ENCODE results near the gene CYTH3. TPM values are rescaled to one million over a fixed set of nuclear protein-coding genes. Genes with fewer than 3 reads are reported as not detected.
"Not testable (repeated sequence)": the region's sequence is repeated elsewhere in the genome, so short reads cannot be mapped to it uniquely, and the experiment has no call there.

CYTH3 gene
- total and polyA plus RNA-seq, 5 donors = 23.5 to 40.2 (median 29.1) TPM

DNA sequence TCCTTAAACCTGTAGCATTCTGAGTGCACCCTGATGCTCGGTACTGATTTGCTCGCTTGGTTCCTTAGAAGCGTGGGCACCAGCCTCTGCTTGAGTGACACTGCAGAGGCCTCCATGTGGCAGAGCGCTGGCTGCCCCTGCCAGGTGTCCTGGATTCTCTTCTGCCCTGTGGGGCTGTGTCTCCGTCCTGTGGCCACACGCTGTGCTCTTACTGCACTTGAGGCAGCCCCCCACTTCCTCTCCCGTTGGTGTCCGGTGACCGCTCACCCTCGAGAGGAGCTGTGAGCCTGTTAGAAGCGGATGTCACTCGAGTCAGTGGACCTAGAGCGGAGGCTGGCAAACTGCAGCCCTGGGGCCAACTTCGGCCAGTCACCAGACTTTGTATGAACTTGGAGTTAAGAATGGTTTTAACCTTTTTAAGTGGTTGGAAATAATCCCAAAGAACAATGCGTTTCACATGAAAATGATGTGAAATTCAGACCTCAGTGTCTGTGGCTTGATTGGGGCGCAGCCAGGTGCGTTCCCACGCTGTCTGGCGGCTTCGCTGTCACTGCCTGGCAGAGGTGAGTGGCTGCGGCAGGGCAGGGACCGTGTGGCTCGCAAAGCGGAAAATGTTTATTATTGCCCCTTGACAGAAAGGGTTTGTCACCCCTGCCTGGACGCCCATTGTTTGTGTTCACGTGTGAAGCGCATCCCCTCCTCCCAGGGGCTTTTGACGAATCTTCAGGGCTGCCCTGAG is 114.6 kb downstream of the CYTH3 start:
- WGBS = 92% methylated on average over 28 of the region's 28 CpGs
- intact Hi-C loops (cut with DNase I) = no loop called here
- ATAC-seq (no peak), DNase-seq (peak in 1 of 3 donors; percentile 35)
- peaks cover 4% of the 10 kb centered on the region for H3K4me1 ChIP-seq (ENCODE audit: control insufficient read depth, insufficient read depth, low read length)
- no peaks in the 10 kb centered on the region for H3K27me3 ChIP-seq (ENCODE audit: control insufficient read depth, insufficient read depth)
- no peaks in the 10 kb centered on the region for H3K9me3 ChIP-seq (ENCODE audit: control insufficient read depth, low read length)
- H3K4me3 ChIP-seq (ENCODE audit: low read length) = no peak overlapping the region
- H3K27ac ChIP-seq (ENCODE audit: low read length) = no peak overlapping the region

DNA sequence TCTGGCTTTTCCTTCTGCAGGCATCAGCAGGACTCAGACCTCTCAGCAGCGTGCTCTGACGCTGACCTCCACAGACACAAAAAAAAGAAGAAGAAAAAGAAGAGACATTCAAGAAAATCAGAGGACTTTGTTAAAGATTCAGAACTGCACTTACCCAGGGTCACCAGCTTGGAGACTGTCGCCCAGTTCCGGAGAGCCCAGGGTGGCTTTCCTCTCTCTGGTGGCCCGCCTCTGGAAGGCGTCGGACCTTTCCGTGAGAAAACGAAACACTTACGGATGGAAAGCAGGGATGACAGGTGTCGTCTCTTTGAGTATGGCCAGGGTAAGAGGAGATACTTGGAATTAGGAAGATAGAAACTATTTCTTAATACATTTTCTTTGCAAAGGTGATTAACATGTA is 115.7 kb downstream of the CYTH3 start:
- 96% methylated on average over 11 of the region's 11 CpGs for WGBS
- DNase-seq (no peak), ATAC-seq (no peak)
- no peak overlapping the region for H3K4me3 ChIP-seq (ENCODE audit: low read length)
- H3K27ac ChIP-seq (ENCODE audit: low read length) = no peak overlapping the region
- H3K27me3 ChIP-seq (ENCODE audit: control insufficient read depth, insufficient read depth) = no peaks in the 10 kb centered on the region
- H3K4me1 ChIP-seq (ENCODE audit: control insufficient read depth, insufficient read depth, low read length) = no peaks in the 10 kb centered on the region
- intact Hi-C loops (cut with DNase I) = no loop called here
- H3K9me3 ChIP-seq (ENCODE audit: control insufficient read depth, low read length) = no peaks in the 10 kb centered on the region

DNA sequence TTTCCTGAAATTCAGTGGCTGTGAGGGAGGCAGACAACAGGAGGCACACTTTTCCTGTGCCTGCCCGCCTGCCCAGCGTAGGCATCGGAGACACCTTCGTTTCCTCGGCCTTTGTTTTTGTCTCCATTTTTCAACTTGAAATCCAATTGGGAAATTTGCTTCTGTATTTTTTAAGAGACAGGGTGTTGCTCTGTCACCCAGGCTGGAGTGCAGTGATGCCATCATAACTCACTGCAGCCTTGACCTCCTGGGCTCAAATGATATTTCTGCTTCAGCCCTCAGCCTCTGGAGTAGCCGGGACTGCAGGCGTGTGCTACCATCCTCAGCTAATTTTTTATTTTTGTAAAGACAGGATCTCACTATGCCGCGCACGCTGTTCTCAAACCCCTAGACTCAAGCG is 116.8 kb downstream of the CYTH3 start:
- Histone ChIP-seq H3K27ac (ENCODE audit: low read length) (no peak overlapping the region), H3K9me3 (ENCODE audit: control insufficient read depth, low read length) (no peaks in the 10 kb centered on the region), H3K27me3 (ENCODE audit: control insufficient read depth, insufficient read depth) (no peaks in the 10 kb centered on the region), H3K4me3 (ENCODE audit: low read length) (no peak overlapping the region), H3K4me1 (ENCODE audit: control insufficient read depth, insufficient read depth, low read length) (no peaks in the 10 kb centered on the region)
- 96% methylated on average over 11 of the region's 11 CpGs for WGBS
- intact Hi-C loops (cut with DNase I) = no loop called here
- ATAC-seq (no peak), DNase-seq (no peak)

DNA sequence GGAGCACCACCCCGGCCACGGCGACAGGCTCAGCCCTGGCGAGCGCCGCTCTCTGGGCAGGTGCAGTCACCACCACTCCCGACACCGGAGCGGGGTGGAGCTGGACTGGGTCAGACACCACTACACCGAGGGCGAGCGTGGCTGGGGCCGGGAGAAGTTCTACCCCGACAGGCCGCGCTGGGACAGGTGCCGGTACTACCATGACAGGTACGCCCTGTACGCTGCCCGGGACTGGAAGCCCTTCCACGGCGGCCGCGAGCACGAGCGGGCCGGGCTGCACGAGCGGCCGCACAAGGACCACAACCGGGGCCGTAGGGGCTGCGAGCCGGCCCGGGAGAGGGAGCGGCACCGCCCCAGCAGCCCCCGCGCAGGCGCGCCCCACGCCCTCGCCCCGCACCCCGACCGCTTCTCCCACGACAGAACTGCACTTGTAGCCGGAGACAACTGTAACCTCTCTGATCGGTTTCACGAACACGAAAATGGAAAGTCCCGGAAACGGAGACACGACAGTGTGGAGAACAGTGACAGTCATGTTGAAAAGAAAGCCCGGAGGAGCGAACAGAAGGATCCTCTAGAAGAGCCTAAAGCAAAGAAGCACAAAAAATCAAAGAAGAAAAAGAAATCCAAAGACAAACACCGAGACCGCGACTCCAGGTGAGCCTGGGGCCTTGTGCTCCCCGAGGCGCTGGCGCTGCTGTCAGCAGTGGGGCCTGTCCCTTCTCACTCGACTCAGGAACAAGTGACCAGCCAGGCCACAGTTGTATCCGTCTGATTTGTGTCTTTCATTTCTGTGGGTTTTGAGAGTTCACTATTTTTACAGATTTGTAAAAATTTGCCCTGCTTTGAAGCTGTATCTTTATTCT is 117.7 kb downstream of the CYTH3 start:
- H3K4me1 ChIP-seq (ENCODE audit: control insufficient read depth, insufficient read depth, low read length) = no peaks in the 10 kb centered on the region
- no peaks in the 10 kb centered on the region for H3K9me3 ChIP-seq (ENCODE audit: control insufficient read depth, low read length)
- ATAC-seq = peak in 1 of 2 donors; percentile 12
- intact Hi-C loops (cut with DNase I) = no loop called here
- no peak overlapping the region for H3K4me3 ChIP-seq (ENCODE audit: low read length)
- H3K27me3 ChIP-seq (ENCODE audit: control insufficient read depth, insufficient read depth) = no peaks in the 10 kb centered on the region
- no peak for DNase-seq
- no peak overlapping the region for H3K27ac ChIP-seq (ENCODE audit: low read length)
- 94% methylated on average over 64 of the region's 64 CpGs for WGBS

DNA sequence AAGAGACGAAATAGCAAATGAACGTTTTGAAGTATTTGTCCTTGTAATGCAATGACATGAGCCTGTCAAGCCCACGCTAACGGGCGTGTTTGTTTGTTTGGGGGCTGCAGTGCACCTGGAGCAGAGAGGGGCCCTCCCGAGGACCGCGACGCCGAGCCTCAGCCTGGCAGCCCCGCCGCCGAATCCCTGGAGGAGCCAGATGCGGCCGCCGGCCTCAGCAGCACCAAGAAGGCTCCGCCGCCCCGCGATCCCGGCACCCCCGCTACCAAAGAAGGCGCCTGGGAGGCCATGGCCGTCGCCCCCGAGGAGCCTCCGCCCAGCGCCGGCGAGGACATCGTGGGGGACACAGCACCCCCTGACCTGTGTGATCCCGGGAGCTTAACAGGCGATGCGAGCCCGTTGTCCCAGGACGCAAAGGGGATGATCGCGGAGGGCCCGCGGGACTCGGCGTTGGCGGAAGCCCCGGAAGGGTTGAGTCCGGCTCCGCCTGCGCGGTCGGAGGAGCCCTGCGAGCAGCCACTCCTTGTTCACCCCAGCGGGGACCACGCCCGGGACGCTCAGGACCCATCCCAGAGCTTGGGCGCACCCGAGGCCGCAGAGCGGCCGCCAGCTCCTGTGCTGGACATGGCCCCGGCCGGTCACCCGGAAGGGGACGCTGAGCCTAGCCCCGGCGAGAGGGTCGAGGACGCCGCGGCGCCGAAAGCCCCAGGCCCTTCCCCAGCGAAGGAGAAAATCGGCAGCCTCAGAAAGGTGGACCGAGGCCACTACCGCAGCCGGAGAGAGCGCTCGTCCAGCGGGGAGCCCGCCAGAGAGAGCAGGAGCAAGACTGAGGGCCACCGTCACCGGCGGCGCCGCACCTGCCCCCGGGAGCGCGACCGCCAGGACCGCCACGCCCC is 118.5 kb downstream of the CYTH3 start:
- Histone ChIP-seq H3K9me3 (ENCODE audit: control insufficient read depth, low read length) (no peaks in the 10 kb centered on the region), H3K4me3 (ENCODE audit: low read length) (no peak overlapping the region), H3K27ac (ENCODE audit: low read length) (no peak overlapping the region), H3K4me1 (ENCODE audit: control insufficient read depth, insufficient read depth, low read length) (no peaks in the 10 kb centered on the region), H3K27me3 (ENCODE audit: control insufficient read depth, insufficient read depth) (no peaks in the 10 kb centered on the region)
- intact Hi-C loops (cut with DNase I) = no loop called here
- DNase-seq (no peak), ATAC-seq (peak; percentile 5 to 20)
- 89% methylated on average over 91 of the region's 91 CpGs for WGBS

DNA sequence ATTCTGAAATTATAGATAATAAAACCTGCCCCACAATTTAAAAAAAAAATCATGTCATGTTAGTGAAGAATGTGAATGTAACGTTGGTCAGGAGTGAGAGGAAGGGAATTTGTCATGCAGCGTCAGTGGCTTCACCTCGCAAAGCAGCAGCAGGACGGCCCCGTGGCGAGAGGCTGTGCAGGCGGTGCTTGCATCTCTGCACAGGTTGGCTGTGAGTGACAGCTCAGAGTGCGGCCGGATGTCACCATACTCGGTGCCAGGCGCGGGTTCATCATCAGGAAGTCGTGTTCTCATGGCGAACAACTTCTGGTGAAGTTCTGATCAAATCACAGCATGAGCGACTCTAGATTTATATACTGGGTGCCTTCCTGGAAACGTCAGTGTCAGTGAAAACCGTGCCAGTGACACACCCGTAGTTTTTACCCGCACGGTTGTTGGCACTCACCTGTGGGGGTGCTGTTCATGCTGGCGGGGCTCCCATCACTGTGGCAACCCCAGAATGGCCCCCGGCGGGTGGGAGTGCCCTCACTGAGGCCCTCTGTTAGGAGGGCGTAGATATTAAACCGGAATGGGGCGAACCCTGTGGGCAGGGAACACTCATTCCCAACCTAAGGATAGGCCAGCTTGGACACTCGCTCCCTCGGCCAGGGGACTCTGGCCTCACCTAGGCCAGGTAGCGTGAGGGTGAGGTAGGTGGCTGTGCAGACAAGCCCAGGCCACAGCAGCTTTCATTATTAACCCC is 120.3 kb downstream of the CYTH3 start:
- H3K4me1 ChIP-seq (ENCODE audit: control insufficient read depth, insufficient read depth, low read length) = no peaks in the 10 kb centered on the region
- WGBS = 94% methylated on average over 29 of the region's 29 CpGs
- no peaks in the 10 kb centered on the region for H3K27me3 ChIP-seq (ENCODE audit: control insufficient read depth, insufficient read depth)
- no peaks in the 10 kb centered on the region for H3K9me3 ChIP-seq (ENCODE audit: control insufficient read depth, low read length)
- no peak overlapping the region for H3K4me3 ChIP-seq (ENCODE audit: low read length)
- intact Hi-C loops (cut with DNase I) = no loop called here
- ATAC-seq = peak in 1 of 2 donors; percentile 12
- H3K27ac ChIP-seq (ENCODE audit: low read length) = no peak overlapping the region
- DNase-seq = no peak

DNA sequence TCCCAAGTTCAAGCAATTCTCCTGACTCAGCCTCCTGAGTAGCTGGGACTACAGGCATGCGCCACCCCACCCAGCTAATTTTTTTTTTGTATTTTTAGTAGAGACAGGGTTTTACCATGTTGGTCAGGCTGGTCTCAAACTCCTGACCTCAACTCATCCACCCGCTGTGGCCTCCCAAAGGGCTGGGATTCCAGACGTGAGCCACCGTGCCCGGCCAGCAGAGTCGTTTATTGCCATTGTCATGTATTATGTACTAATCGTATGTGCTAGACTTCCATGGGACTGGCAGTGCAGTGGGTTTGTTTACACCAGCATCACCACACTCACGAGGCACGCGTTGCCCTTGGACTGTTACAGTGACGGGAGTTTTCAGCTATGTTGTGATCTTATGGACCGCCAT is 120.9 kb downstream of the CYTH3 start:
- H3K27me3 ChIP-seq (ENCODE audit: control insufficient read depth, insufficient read depth); H3K9me3 ChIP-seq (ENCODE audit: control insufficient read depth, low read length); H3K27ac ChIP-seq (ENCODE audit: low read length); H3K4me1 ChIP-seq (ENCODE audit: control insufficient read depth, insufficient read depth, low read length); DNase-seq; intact Hi-C loops (cut with DNase I); ATAC-seq; H3K4me3 ChIP-seq (ENCODE audit: low read length): not testable (repeated sequence)
- 93% methylated on average over 12 of the region's 12 CpGs for WGBS

DNA sequence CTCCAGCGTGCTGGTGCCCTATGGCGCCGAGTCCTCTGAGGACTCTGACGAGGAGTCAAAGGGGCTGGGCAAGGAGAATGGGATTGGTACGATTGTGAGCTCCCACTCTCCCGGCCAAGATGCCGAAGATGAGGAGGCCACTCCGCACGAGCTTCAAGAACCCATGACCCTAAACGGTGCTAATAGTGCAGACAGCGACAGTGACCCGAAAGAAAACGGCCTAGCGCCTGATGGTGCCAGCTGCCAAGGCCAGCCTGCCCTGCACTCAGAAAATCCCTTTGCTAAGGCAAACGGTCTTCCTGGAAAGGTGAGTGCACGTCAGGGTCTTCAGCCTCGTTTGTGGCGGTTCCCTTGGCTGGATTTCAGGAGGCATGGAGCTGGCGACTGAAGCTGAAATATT is 122.4 kb downstream of the CYTH3 start:
- ATAC-seq = no peak

DNA sequence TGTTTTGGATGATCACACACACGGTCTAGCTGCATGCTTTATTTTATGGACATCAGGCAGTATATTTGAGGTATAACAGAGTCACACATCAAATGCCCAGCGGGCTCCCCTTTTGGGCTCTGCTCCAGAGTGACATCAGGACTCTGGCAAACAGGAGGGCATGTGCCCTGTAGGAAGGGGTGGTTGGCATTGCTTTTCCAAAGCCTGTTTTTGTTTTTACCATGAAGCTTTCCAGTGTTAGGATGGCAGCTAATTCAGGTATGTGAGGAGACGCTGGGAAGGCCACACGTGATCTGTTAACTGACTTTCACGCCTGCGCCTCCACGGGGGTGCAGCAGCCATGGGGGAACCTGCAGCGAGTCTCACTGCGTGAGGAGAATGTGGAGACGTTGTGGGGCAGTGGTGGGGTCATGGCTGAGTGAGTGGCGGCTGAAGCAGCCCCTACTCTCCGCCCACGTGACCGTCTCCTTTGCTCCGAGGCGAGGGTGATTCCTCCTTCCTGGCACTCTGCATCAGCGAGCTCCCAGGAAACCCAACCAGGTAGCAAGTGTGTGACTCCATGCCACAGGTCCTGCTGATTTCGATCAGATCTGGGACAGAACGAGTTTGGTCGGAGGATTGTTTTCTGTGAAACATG is 123.6 kb downstream of the CYTH3 start:
- intact Hi-C loops (cut with DNase I) = no loop called here
- H3K27ac ChIP-seq (ENCODE audit: low read length) = no peak overlapping the region
- H3K4me3 ChIP-seq (ENCODE audit: low read length) = no peak overlapping the region
- no peaks in the 10 kb centered on the region for H3K9me3 ChIP-seq (ENCODE audit: control insufficient read depth, low read length)
- H3K27me3 ChIP-seq (ENCODE audit: control insufficient read depth, insufficient read depth) = no peaks in the 10 kb centered on the region
- ATAC-seq (no peak), DNase-seq (no peak)
- no peaks in the 10 kb centered on the region for H3K4me1 ChIP-seq (ENCODE audit: control insufficient read depth, insufficient read depth, low read length)
- WGBS = 89% methylated on average over 20 of the region's 20 CpGs

More for the DNA sequence above, 122.4 kb downstream of the CYTH3 start:
- Histone ChIP-seq H3K27ac (ENCODE audit: low read length) (no peak overlapping the region), H3K9me3 (ENCODE audit: control insufficient read depth, low read length) (no peaks in the 10 kb centered on the region), H3K4me3 (ENCODE audit: low read length) (no peak overlapping the region), H3K27me3 (ENCODE audit: control insufficient read depth, insufficient read depth) (no peaks in the 10 kb centered on the region), H3K4me1 (ENCODE audit: control insufficient read depth, insufficient read depth, low read length) (no peaks in the 10 kb centered on the region)
- 85% methylated on average over 19 of the region's 19 CpGs for WGBS
- DNase-seq = peak in 1 of 3 donors; percentile 12
- intact Hi-C loops (cut with DNase I) = no loop called here

DNA sequence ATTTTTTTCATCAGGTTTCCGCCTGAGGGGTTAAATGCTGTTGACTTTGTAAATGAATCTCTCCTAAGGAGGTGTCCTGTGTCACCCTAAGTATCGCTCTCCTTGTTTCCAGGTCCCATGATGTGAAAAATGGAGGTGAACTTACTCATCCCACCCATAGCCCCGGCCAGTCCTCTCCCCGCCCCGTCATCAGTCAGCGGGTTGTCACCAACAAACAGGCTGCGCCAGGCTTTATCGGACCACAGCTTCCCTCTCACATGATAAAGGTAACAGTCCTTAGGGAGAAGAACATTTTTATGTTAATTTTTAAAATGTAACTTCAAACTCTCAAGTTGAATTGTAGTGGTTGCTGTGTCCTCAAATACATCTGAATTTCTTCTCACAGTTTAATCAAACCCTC is 124.8 kb downstream of the CYTH3 start:
- ATAC-seq (no peak), DNase-seq (no peak)
- H3K27ac ChIP-seq (ENCODE audit: low read length) = no peak overlapping the region
- no peaks in the 10 kb centered on the region for H3K9me3 ChIP-seq (ENCODE audit: control insufficient read depth, low read length)
- intact Hi-C loops (cut with DNase I) = no loop called here
- 88% methylated on average over 8 of the region's 8 CpGs for WGBS
- H3K27me3 ChIP-seq (ENCODE audit: control insufficient read depth, insufficient read depth) = no peaks in the 10 kb centered on the region
- no peaks in the 10 kb centered on the region for H3K4me1 ChIP-seq (ENCODE audit: control insufficient read depth, insufficient read depth, low read length)
- H3K4me3 ChIP-seq (ENCODE audit: low read length) = no peak overlapping the region

Measured in right cardiac atrium (tissue), 5 donors.